Neural progenitor cell (in vitro differentiated cells): ENCODE data around the gene PODXL2. TPM values are rescaled to one million over a fixed set of nuclear protein-coding genes. Genes with fewer than 3 reads are reported as not detected.

ENCODE experiments used
- DNase-seq: peaks from one replicate; pipeline ENCODE4 v3.0.0-alpha.2; 2016; ENCODE audit warnings: low spot score
- H2AFZ ChIP-seq: fragments of 200-600 bp; sonication (generic); replicated peaks from 2 replicates; pipeline ENCODE4 v1.6.1; 2016; ENCODE audit warnings: antibody characterized with exemption
- H3F3A ChIP-seq: fragments of 200-600 bp; sonication (generic); 2 replicates; pipeline ENCODE4 v1.6.1; 2016; ENCODE audit warnings: antibody characterized with exemption, low read depth
- H3K27ac ChIP-seq: fragments of 200-600 bp; sonication (generic); 2 replicates; pipeline ENCODE4 v1.5.1; 2016; ENCODE audit warnings: mild to moderate bottlenecking
- H3K27me3 ChIP-seq: fragments of 200-600 bp; sonication (generic); 2 replicates; pipeline ENCODE4 v1.6.1; 2016; ENCODE audit warnings: mild to moderate bottlenecking, moderate library complexity
- H3K36me3 ChIP-seq: fragments of 200-600 bp; sonication (generic); 2 replicates; pipeline ENCODE4 v1.5.1; 2016
- H3K4me1 ChIP-seq: fragments of 200-600 bp; sonication (generic); 2 replicates; pipeline ENCODE4 v1.6.1; 2016; ENCODE audit warnings: mixed run types
- H3K4me2 ChIP-seq: fragments of 200-600 bp; sonication (generic); 2 replicates; pipeline ENCODE4 v1.6.1; 2016
- H3K4me3 ChIP-seq: fragments of 200-600 bp; sonication (generic); 2 replicates; pipeline ENCODE4 v1.5.1; 2016
- H3K79me2 ChIP-seq: fragments of 200-600 bp; sonication (generic); 2 replicates; pipeline ENCODE4 v1.6.1; 2016; ENCODE audit warnings: low read depth
- H3K9ac ChIP-seq: fragments of 200-600 bp; sonication (generic); 2 replicates; pipeline ENCODE4 v1.6.1; 2016
- H3K9me3 ChIP-seq: fragments of 200-600 bp; sonication (generic); 2 replicates; pipeline ENCODE4 v1.5.1; 2016; ENCODE audit warnings: low read depth
- H4K20me1 ChIP-seq: fragments of 200-600 bp; sonication (generic); 2 replicates; pipeline ENCODE4 v1.6.1; 2016; ENCODE audit warnings: low read depth
- H3K27ac Mint-ChIP-seq: 3 replicates; pipeline ENCODE4 v1.8.0; 2021; ENCODE audit warnings: mixed read lengths
- H3K27me3 Mint-ChIP-seq: 2 replicates; pipeline ENCODE4 v1.8.0; 2022; ENCODE audit warnings: low read depth, mild to moderate bottlenecking, inconsistent platforms, moderate library complexity, mixed read lengths; ENCODE audit not compliant: insufficient read depth
- H3K36me3 Mint-ChIP-seq: 3 replicates; pipeline ENCODE4 v1.8.0; 2021; ENCODE audit warnings: mixed read lengths
- H3K4me1 Mint-ChIP-seq: 3 replicates; pipeline ENCODE4 v1.8.0; 2021; ENCODE audit warnings: mixed read lengths
- H3K4me3 Mint-ChIP-seq: 3 replicates; pipeline ENCODE4 v1.8.0; 2021; ENCODE audit warnings: mild to moderate bottlenecking, moderate library complexity, mixed read lengths
- H3K9me3 Mint-ChIP-seq: 3 replicates; pipeline ENCODE4 v1.8.0; 2020; ENCODE audit warnings: mixed read lengths
- CTCF ChIP-seq: fragments of 200-600 bp; sonication (generic); IDR thresholded peaks from 2 replicates; pipeline ENCODE4 v1.5.1; 2017; ENCODE audit warnings: antibody characterized with exemption, mild to moderate bottlenecking
- EZH2 ChIP-seq: fragments of 200-600 bp; sonication (generic); IDR thresholded peaks from 2 replicates; pipeline ENCODE4 v1.6.1; 2017; ENCODE audit warnings: antibody characterized with exemption, mild to moderate bottlenecking, moderate library complexity
- EZH2phosphoT487 ChIP-seq: fragments of 200-600 bp; sonication (generic); IDR thresholded peaks from 2 replicates; pipeline ENCODE4 v1.6.1; 2017; ENCODE audit warnings: antibody characterized with exemption
- total RNA-seq: library from RNA; depleted of rRNA; stranded (reverse); fragments of >200 nt; gene quantifications from 2 replicates; pipeline ENCODE4 v1.2.3, GENCODE V29; 2015; ENCODE audit warnings: low replicate concordance

PODXL2 gene
- total RNA-seq, 1 donor from 2014 or later = 18.4 TPM

GRCh38 chr3:127714125-127714571, 85.2 kb downstream of the PODXL2 start:
- no peak overlapping the region for H3K4me3 ChIP-seq
- no peak for TF ChIP-seq EZH2phosphoT487
- no peak for TF ChIP-seq CTCF
- TF ChIP-seq EZH2 = no peak
- H3K4me1 ChIP-seq = peaks cover 18% of the 10 kb centered on the region
- Mint-ChIP-seq H3K27me3 (peaks cover 14% of the 10 kb centered on the region), H3K27ac (no peak overlapping the region), H3K4me3 (no peak overlapping the region), H3K4me1 (peaks cover 43% of the 10 kb centered on the region), H3K9me3 (no peaks in the 10 kb centered on the region), H3K36me3 (no peaks in the 10 kb centered on the region)
- H3K27ac ChIP-seq = no peak overlapping the region
- H4K20me1 ChIP-seq = no peaks in the 10 kb centered on the region
- no peaks in the 10 kb centered on the region for H3K27me3 ChIP-seq
- H3K4me2 ChIP-seq = peak overlapping the region; percentile 18
- H3K9ac ChIP-seq = no peak overlapping the region
- peak overlapping the region; percentile 93 for H2AFZ ChIP-seq
- no peaks in the 10 kb centered on the region for H3K79me2 ChIP-seq
- peaks cover 8% of the 10 kb centered on the region for H3F3A ChIP-seq
- H3K36me3 ChIP-seq = no peaks in the 10 kb centered on the region
- DNase-seq = no peak
- H3K9me3 ChIP-seq = no peaks in the 10 kb centered on the region

GRCh38 chr3:127714866-127715265, 85.9 kb downstream of the PODXL2 start:
- H3K4me2 ChIP-seq = no peak overlapping the region
- no peaks in the 10 kb centered on the region for H3K27me3 ChIP-seq
- Mint-ChIP-seq H3K9me3 (no peaks in the 10 kb centered on the region), H3K27ac (no peak overlapping the region), H3K4me1 (peaks cover 43% of the 10 kb centered on the region), H3K27me3 (peaks cover 14% of the 10 kb centered on the region), H3K4me3 (no peak overlapping the region), H3K36me3 (no peaks in the 10 kb centered on the region)
- no peaks in the 10 kb centered on the region for H3K79me2 ChIP-seq
- no peak overlapping the region for H3K27ac ChIP-seq
- peaks cover 8% of the 10 kb centered on the region for H3F3A ChIP-seq
- no peak overlapping the region for H3K9ac ChIP-seq
- no peak for DNase-seq
- no peaks in the 10 kb centered on the region for H4K20me1 ChIP-seq
- no peak overlapping the region for H2AFZ ChIP-seq
- peaks cover 18% of the 10 kb centered on the region for H3K4me1 ChIP-seq
- H3K4me3 ChIP-seq = no peak overlapping the region
- no peaks in the 10 kb centered on the region for H3K9me3 ChIP-seq
- no peak for TF ChIP-seq CTCF
- no peak for TF ChIP-seq EZH2phosphoT487
- TF ChIP-seq EZH2 = no peak
- no peaks in the 10 kb centered on the region for H3K36me3 ChIP-seq

GRCh38 chr3:127715532-127715931, 86.5 kb downstream of the PODXL2 start:
- H3K4me1 ChIP-seq = peaks cover 18% of the 10 kb centered on the region
- no peaks in the 10 kb centered on the region for H3K36me3 ChIP-seq
- peaks cover 14% of the 10 kb centered on the region for H3K27me3 Mint-ChIP-seq
- TF ChIP-seq EZH2 (no peak), CTCF (no peak), EZH2phosphoT487 (no peak)
- no peak overlapping the region for H3K9ac ChIP-seq
- H3K79me2 ChIP-seq = no peaks in the 10 kb centered on the region
- no peak overlapping the region for H3K4me3 ChIP-seq
- H3K9me3 Mint-ChIP-seq = no peaks in the 10 kb centered on the region
- H3K4me1 Mint-ChIP-seq = peaks cover 40% of the 10 kb centered on the region
- H3K4me2 ChIP-seq = no peak overlapping the region
- H3K4me3 Mint-ChIP-seq = no peak overlapping the region
- no peak for DNase-seq
- H3K27me3 ChIP-seq = no peaks in the 10 kb centered on the region
- peaks cover 8% of the 10 kb centered on the region for H3F3A ChIP-seq
- no peak overlapping the region for H3K27ac Mint-ChIP-seq
- no peaks in the 10 kb centered on the region for H3K9me3 ChIP-seq
- H2AFZ ChIP-seq = no peak overlapping the region
- no peaks in the 10 kb centered on the region for H3K36me3 Mint-ChIP-seq
- no peaks in the 10 kb centered on the region for H4K20me1 ChIP-seq
- H3K27ac ChIP-seq = no peak overlapping the region
